OCI-LY3 (cell line): ENCODE measurements around the gene EPHA6.

Experiments used
- CTCF ChIP-seq: fragments of 200-600, 300-600 bp; sonication (generic); IDR thresholded peaks from 2 replicates; pipeline ENCODE4 v1.5.1; 2014; ENCODE audit warnings: antibody characterized with exemption, low read length, low read depth
- EZH2phosphoT487 ChIP-seq: fragments of 200-600 bp; shearing (Covaris generic); IDR thresholded peaks from 2 replicates; pipeline ENCODE4 v1.6.1; 2018; ENCODE audit warnings: antibody characterized with exemption, mixed run types, low read depth

- TF ChIP-seq CTCF (no peak), EZH2phosphoT487 (no peak)
Measured at GRCh38 chr3:97256060-97256459, 441.7 kb downstream of the EPHA6 start.
